ELF-1 (cell line): ENCODE results near the gene ATP8B3.
A peak's percentile ranks its signal among the peaks of the same experiment; 100 is the strongest.

Experiments
- DNase-seq: peaks from one replicate; pipeline ENCODE4 v3.0.0-alpha.2; 2016; ENCODE audit warnings: low read depth, low spot score

Gene ATP8B3

GRCh38 chr19:1811942-1812425, at the start of gene ATP8B3:
TSS of gene ATP8B3 (minus strand) at chr19:1812276. CDS start at chr19:1811736, 540 bp downstream.
- no peak for DNase-seq

GRCh38 chr19:1861599-1862031, 49.5 kb upstream of the ATP8B3 start:
- DNase-seq, result no peak

GRCh38 chr19:1860821-1861598, 48.9 kb upstream of the ATP8B3 start:
- no peak for DNase-seq

GRCh38 chr19:1860042-1860775, 48.1 kb upstream of the ATP8B3 start:
- peak; percentile 69 for DNase-seq

- peak; percentile 52 for DNase-seq
Measured at GRCh38 chr19:1859331-1859781, 47.3 kb upstream of the ATP8B3 start.

GRCh38 chr19:1858412-1859081, 46.5 kb upstream of the ATP8B3 start:
- no peak for DNase-seq

GRCh38 chr19:1857648-1858326, 45.7 kb upstream of the ATP8B3 start:
- no peak for DNase-seq

GRCh38 chr19:1856698-1857603, 44.9 kb upstream of the ATP8B3 start:
- peak; percentile 56 for DNase-seq

- no peak for DNase-seq
Measured at GRCh38 chr19:1856345-1856697, 44.2 kb upstream of the ATP8B3 start.

- no peak for DNase-seq
Measured at GRCh38 chr19:1855828-1856255, 43.8 kb upstream of the ATP8B3 start.

GRCh38 chr19:1855040-1855827, 43.2 kb upstream of the ATP8B3 start:
- peak; percentile 88 for DNase-seq

- peak; percentile 77 for DNase-seq
Measured at GRCh38 chr19:1854542-1855039, 42.5 kb upstream of the ATP8B3 start.

GRCh38 chr19:1854039-1854541, 42.0 kb upstream of the ATP8B3 start:
- DNase-seq, result no peak

- peak; percentile 96 for DNase-seq
Measured at GRCh38 chr19:1853295-1854038, 41.4 kb upstream of the ATP8B3 start.

- no peak for DNase-seq
Measured at GRCh38 chr19:1852581-1853128, 40.6 kb upstream of the ATP8B3 start.

- DNase-seq, result no peak
Measured at GRCh38 chr19:1851654-1852580, 39.8 kb upstream of the ATP8B3 start.
